Thoracic aorta (tissue), 2 donors: ENCODE measurements around the gene CDC25B. TPM values are rescaled to one million over a fixed set of nuclear protein-coding genes. Genes with fewer than 3 reads are reported as not detected.
A peak's percentile ranks its signal among the peaks of the same experiment; 100 is the strongest.

ENCODE experiments used
- ATAC-seq: fragments of 150-250 bp; one replicate; pipeline ENCODE4 v1.8.0; 2017; ENCODE audit warnings: low read depth; ENCODE audit not compliant: insufficient number of reproducible peaks, low FRiP score
- DNase-seq: peaks from one replicate; pipeline ENCODE4 v3.0.0-alpha.2; 2020; ENCODE audit warnings: low spot score
- H3K27ac ChIP-seq, 2 donors: fragments of 200-600 bp; sonication (generic); 1 replicate in 1 of 2; 2 replicates in 1 of 2; pipeline ENCODE4 v1.5.1; 2016; ENCODE audit warnings: mild to moderate bottlenecking in 2 of 2, moderate library complexity in 2 of 2
- H3K27me3 ChIP-seq: fragments of 200-600 bp; sonication (generic); replicated peaks from 2 replicates; pipeline ENCODE4 v1.6.0; 2016; ENCODE audit warnings: mild to moderate bottlenecking; ENCODE audit not compliant: insufficient read depth
- H3K36me3 ChIP-seq: fragments of 200-600 bp; sonication (generic); one replicate; pipeline ENCODE4 v1.5.1; 2016
- H3K4me1 ChIP-seq, 2 donors: fragments of 200-600 bp; sonication (generic); 1 replicate in 1 of 2; 2 replicates in 1 of 2; pipeline versions ENCODE4 v1.5.1 to v1.6.0; 2016; ENCODE audit warnings: low read depth in 2 of 2, mild to moderate bottlenecking in 1 of 2; ENCODE audit not compliant: control insufficient read depth in 1 of 2
- H3K4me3 ChIP-seq: fragments of 200-600 bp; sonication (generic); 2 replicates; pipeline ENCODE4 v1.5.1; 2016; ENCODE audit warnings: mild to moderate bottlenecking
- H3K9me3 ChIP-seq: fragments of 200-600 bp; sonication (generic); 2 replicates; pipeline ENCODE4 v1.5.1; 2016
- total RNA-seq, 2 donors: library from RNA; depleted of rRNA; stranded (reverse); fragments of >200 nt; gene quantifications; one replicate each; pipeline versions ENCODE4 v1.1.0 to v1.2.3, GENCODE V29; 2016
- TF ChIP-seq, protein P1 (sequence below): fragments of 200-600 bp; sonication (generic); IDR thresholded peaks from one replicate; pipeline ENCODE4 v1.5.1; 2019; ENCODE audit warnings: antibody characterized with exemption

Gene CDC25B
- total RNA-seq, 2 donors from 2014 or later = 28.4 to 41.8 TPM

DNA sequence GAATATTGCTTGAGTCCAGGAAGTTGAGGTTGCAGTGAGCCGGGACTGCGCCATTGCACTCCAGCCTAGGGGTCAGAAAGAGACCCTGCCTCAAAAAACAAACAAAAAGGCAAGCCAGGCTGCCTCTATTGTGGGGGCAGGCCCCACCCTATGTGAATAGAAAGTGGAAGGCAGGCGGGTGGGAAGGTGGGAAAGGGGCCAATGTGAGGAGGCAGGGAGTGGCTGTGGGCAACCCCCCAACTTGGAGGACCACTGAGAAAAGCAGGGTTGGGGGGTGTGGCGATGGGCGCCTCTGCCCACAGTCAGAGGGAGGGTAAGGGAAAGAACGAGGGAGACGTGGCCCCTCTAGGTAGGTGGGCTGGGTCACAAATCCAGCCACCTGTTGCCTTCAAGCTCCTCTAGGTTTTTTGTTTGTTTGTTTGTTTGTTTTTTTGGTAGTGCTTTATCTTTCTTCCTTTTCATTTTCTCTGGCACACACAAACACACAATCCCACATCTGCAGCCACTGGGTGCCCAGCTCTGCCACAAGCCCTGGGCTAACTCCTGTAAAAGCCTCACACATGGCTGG is 18.9 kb downstream of the CDC25B start:
- ATAC-seq (no peak), DNase-seq (no peak)
- Histone ChIP-seq H3K27ac (no peak overlapping the region), H3K36me3 (no peaks in the 10 kb centered on the region), H3K4me3 (no peak overlapping the region), H3K4me1 (peaks cover 13 to 50% of the 10 kb centered on the region in 2 donors), H3K27me3 (no peaks in the 10 kb centered on the region), H3K9me3 (no peaks in the 10 kb centered on the region)
- TF ChIP-seq, protein P1, sequence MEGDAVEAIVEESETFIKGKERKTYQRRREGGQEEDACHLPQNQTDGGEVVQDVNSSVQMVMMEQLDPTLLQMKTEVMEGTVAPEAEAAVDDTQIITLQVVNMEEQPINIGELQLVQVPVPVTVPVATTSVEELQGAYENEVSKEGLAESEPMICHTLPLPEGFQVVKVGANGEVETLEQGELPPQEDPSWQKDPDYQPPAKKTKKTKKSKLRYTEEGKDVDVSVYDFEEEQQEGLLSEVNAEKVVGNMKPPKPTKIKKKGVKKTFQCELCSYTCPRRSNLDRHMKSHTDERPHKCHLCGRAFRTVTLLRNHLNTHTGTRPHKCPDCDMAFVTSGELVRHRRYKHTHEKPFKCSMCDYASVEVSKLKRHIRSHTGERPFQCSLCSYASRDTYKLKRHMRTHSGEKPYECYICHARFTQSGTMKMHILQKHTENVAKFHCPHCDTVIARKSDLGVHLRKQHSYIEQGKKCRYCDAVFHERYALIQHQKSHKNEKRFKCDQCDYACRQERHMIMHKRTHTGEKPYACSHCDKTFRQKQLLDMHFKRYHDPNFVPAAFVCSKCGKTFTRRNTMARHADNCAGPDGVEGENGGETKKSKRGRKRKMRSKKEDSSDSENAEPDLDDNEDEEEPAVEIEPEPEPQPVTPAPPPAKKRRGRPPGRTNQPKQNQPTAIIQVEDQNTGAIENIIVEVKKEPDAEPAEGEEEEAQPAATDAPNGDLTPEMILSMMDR = no peak

DNA sequence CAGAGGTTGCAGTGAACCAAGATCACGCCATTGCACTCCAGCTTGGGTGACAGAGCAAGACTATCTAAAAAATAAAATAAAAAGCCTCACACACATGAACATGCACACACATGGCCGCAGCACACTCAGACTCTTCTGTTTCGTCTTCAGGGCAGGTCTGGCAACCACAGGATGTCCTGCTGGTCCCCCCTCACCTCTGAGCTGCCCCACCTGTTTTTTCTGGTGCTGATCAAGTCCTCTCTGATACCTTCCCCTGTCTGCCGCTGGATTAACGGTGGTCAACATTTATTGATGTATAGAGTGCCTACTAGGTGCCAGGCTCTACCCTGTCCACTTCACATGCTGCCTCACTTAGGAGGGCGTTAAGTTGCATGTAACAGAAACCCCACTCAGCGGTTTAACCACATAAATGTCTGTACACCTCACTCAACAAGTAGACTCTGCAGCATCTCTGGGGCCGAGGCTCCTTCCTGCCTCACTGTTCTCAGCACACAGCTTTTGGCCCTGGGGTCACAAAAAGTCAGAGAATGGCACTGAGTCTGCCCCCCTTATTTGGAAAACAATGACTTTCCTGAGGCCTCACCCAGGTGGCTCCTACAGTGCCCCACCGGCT is 19.7 kb downstream of the CDC25B start:
- Histone ChIP-seq H3K27me3 (no peaks in the 10 kb centered on the region), H3K4me3 (no peak overlapping the region), H3K4me1 (peaks cover 9 to 43% of the 10 kb centered on the region in 2 donors), H3K27ac (no peak overlapping the region), H3K9me3 (no peaks in the 10 kb centered on the region), H3K36me3 (no peaks in the 10 kb centered on the region)
- TF ChIP-seq, protein P1 = no peak
- ATAC-seq (no peak), DNase-seq (no peak)

DNA sequence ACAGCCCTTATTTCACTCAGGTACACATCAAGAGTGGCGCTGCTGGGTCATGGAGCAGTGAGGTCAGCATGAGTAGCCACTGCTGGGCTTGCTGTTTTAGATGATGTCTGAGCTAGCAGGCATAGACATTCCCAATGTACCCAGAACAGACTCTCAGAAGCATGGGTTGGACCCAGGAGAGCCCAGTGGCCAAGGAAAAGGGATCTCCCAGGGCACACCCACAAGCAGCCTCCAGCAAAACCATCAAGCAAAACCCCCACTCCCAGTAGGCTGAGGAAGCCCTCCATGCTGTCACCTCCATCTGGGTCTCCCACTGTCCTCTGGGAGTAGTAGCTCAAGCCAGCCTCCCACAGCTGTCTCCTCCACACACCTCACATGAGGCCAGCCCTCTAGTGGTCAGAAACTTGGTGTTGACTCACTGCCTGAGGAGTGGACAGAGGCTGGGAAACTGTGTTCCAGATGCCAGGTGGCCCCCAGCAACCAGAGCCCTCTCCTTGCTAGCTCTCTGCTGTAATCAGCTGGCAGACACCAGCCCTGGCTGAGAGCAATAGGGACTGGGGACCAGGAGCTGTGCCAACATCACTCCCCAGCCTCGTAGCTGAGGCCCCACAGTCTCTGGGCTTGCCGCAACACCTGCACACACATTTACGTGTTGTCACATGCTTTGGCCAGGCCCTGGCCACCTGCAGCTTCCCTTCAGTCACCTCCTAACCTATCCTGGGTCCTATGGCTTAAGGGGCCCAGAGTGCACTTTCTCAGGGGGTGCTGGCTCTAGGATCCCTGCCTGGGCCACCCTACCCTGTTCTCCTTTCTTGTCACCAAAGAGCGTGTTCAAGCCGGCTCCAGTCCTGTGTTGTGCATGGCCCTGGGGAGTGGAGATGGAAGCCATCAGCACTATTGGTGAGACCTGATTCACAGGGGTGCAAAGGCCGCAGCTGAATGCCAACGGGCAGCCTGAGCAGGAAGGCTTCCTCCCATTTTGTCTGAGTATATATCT is 22.3 kb downstream of the CDC25B start:
- Histone ChIP-seq H3K27me3 (no peaks in the 10 kb centered on the region), H3K36me3 (peaks cover 8% of the 10 kb centered on the region), H3K9me3 (no peaks in the 10 kb centered on the region), H3K4me3 (no peak overlapping the region), H3K4me1 (peaks cover 4 to 27% of the 10 kb centered on the region in 2 donors), H3K27ac (peak overlapping the region; percentile 31 to 92)
- no peak for ATAC-seq
- DNase-seq = no peak
- TF ChIP-seq, protein P1 = peak; percentile 59

GRCh38 chr20:3819411-3820047 is 23.4 kb downstream of the CDC25B start:
- TF ChIP-seq, protein P1 = no peak
- Histone ChIP-seq H3K27ac (peak overlapping the region; percentile 92 to 94), H3K36me3 (peaks cover 18% of the 10 kb centered on the region), H3K4me3 (peak overlapping the region; percentile 82), H3K27me3 (no peaks in the 10 kb centered on the region), H3K4me1 (peaks cover 4 to 21% of the 10 kb centered on the region in 2 donors), H3K9me3 (no peaks in the 10 kb centered on the region)
- DNase-seq (no peak), ATAC-seq (no peak)
